Stimulated activated naive CD4-positive, alpha-beta T cell treated with Interleukin-2 at 50 U/mL for 16 hours (primary cell): ENCODE data around the gene SUV39H1.
"Not testable (repeated sequence)": the region's sequence is repeated elsewhere in the genome, so short reads cannot be mapped to it uniquely, and the experiment has no call there.

Source experiments
- DNase-seq: peaks from one replicate; lab custom pipeline; 2025; lab: John Stamatoyannopoulos, UW

Gene SUV39H1, protein sequence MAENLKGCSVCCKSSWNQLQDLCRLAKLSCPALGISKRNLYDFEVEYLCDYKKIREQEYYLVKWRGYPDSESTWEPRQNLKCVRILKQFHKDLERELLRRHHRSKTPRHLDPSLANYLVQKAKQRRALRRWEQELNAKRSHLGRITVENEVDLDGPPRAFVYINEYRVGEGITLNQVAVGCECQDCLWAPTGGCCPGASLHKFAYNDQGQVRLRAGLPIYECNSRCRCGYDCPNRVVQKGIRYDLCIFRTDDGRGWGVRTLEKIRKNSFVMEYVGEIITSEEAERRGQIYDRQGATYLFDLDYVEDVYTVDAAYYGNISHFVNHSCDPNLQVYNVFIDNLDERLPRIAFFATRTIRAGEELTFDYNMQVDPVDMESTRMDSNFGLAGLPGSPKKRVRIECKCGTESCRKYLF

DNA sequence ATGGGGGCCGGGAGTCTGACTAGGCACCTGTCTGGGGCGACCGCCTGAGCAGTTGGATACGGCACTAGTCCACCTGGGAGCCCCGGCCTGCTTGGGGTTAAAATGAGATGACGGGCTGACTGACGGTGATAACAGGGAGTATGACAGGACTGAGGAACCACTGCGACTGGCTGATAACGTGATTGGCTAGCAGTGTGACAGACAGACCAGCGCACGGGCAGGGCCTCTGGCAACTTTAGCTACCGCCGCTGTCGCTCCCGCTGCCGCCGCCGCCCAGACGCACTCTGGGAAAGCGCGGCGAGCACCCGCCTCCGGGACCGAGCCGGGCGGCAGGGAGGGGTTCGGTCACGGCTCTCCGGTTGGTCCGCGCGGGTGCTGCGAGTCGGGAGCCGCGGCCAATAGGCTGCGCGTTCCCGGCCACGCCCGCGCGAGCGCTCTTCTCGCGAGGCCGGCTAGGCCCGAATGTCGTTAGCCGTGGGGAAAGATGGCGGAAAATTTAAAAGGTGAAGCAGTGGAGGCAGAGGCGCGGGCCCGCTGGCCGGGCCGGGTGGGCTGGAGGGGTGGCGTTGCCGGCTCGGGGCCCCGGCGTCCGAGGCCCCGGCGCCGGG, at the start of gene SUV39H1:
Gene SUV39H1 (plus strand): TSS at position 434 of the 608 bp plus-strand sequence. CDS start 51 bp downstream, at position 485.
- DNase-seq, result peak; percentile 81

DNA sequence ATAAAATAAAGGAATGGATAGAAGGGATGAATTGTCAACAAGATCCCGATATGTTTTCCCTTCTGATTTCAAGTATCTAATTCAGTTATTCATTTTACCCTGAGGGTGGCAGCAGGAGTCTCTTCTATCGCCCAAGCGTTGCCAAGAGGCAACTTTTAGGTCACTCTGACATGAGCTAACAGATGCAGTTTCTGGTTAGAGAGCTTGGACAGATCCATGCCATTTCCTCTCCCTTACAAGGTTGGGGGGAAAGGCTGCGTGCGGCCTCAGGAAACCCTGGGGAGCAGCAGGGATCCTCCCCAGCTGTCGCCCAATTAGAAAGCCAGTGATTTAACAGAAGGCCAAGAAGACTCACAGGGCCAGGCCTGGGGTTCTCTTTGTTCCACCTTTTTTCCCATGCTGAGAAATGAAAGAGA, 48.2 kb upstream of the SUV39H1 start:
- peak; percentile 20 for DNase-seq

DNA sequence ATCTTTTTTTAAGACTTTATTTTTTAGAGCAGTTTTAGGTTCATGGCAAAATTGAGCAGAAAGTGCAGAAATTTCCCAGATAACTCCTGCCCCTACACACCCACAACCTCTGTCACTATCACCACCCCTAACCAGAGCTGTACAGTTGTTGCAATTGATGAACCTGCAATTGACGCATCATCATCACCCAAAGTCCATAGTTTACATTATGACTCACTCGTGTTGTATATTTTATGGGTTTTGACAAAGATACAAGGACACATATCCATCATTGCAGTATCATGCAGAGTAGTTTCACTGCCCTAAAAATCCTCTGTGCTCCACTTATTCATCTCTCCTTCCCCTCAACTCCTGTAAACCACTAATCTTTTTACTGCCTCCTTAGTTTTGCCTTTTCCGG, 47.4 kb upstream of the SUV39H1 start:
- no peak for DNase-seq

DNA sequence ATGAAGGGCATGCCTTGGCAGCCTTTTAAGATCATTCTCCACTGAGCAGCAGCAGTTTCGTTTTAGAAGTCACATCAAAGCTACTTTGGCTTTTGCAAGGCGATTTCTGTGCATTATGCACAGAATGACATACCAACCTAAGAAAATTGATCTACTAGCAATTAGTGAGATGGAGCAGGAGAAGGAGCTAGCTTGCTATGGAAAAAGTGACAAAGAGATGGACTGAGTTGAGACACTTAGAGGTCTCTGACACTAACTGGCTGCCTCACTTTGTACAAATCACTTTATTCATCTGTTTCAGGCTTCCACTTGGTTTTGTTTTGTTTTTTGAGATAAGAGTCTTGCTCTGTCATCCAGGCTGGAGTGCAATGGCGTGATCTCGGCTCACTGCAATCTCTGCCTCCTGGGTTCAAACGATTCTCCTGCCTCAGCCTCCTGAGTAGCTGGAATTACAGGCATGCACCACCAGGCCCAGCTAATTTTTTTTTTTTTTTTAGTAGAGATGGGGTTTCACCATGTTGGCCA, 44.4 kb upstream of the SUV39H1 start:
- DNase-seq, result not testable (repeated sequence)

DNA sequence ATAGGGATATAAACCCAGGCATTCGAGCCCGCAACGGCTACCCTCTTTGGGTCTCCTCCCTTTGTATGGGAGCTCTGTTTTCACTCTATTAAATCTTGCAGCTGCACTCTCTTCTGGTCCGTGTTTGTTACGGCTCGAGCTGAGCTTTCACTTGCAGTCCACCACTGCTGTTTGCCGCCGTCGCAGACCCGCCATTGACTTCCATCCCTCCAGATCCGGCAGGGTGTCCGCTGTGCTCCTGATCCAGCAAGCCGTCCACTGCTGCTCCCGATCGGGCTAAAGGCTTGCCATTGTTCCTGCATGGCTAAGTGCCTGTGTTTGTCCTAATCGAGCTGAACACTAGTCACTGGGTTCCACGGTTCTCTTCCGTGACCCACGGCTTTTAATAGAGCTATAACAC, 41.8 kb upstream of the SUV39H1 start:
- DNase-seq, result not testable (repeated sequence)

DNA sequence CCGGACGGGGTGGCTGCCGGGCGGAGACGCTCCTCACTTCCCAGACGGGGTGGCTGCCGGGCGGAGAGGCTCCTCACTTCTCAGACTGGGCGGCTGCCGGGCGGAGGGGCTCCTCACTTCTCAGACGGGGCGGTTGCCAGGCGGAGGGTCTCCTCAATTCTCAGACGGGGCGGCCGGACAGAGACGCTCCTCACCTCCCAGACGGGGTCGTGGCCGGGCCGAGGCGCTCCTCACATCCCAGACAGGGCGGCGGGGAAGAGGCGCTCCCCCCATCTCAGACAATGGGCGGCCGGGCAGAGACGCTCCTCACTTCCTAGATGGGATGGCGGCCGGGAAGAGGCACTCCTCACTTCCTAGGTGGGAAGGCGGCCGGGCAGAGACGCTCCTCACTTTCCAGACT, 36.8 kb upstream of the SUV39H1 start:
- DNase-seq, result not testable (repeated sequence)

DNA sequence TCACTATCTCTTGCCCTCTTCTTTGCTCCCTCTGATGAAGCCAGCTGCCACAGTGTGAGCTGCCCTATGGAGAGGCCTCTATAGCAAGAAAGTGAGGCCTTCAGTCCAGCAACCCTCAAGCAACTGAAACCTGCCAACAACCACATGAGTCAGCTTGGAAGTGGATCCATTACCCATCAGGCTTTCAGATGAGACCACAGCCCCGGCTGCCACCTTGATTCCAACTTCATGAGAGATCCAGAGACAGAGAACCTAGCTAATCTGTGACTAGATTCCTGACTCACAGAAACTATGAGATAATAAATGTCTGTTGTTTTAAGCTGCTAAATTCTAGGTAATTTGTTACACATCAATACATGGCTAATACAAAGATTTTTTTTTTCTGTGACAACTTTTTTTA, 33.3 kb upstream of the SUV39H1 start:
- no peak for DNase-seq

DNA sequence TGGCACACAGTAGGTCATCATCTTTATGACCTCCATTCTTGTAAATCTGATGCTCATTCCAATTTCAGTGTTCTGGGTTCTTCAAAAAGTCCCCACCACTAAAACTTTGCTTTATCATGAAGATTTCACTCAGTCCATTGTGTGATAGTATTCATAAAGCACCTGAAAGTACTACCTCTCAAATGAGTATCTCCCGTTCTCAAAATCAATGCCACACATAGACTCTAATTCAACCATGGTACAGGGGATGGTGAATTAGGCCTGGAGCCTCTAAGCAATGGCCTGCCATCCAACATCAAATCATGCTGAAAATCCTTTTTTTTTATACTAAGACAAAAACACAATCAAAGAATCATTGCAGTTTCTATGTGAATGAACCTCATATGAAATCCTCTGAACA, 32.4 kb upstream of the SUV39H1 start:
- no peak for DNase-seq

DNA sequence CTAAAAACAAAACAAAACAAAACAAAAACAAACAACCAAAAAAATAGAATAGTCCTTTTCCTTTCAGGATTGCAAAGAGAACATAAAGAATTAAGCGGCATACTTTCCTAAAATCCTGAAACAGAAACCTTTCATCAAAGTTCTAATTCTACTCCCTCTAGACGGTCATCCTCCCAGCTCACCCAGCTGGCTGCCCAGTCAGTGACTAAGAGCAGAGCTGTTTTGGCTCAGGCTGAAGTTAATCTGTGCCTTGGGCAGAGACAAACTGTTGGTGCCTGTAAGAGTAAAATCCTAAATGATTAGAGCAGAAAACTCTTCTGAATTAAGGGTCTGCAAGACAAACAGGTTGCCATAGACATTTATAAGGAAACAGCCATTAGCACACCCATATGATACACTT, 30.5 kb upstream of the SUV39H1 start:
- no peak for DNase-seq

DNA sequence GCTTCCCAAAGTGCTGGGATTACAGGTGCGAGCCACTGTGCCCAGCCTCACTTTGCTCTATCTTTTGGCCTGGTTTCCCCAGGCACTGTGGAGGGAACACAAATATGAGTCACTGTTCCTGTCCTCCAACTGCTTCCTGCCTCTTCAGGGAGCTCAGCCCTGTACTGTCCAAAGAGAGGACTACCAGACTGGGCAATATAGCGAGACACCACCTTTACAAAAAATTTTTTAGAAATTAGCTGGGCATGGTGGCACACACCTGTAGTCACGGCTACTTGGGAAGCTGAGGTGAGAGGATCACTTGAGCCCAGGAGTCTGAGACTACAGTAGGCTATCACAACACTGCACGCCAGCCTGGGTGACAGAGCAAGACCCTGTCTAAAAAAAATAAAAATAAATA, 29.9 kb upstream of the SUV39H1 start:
- no peak for DNase-seq

DNA sequence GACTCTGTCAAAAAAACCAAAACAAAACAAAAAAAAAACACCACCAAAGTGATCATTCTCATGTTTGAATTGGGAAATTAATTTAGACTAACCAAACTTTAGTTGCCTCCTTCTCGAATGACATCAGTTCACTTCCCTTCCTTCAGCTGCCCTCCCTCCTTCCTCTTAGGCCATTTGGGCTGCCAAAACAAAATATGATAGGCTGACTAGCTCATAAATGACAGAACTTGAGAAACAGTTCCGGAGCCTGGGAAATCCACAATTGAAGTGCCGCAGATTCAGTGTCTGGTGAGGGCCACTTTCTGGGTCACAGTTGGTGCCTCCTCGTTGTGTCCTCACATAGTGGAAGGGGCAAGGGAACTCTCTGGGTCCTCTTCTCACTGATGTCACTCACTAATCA, 29.0 kb upstream of the SUV39H1 start:
- DNase-seq, result no peak

DNA sequence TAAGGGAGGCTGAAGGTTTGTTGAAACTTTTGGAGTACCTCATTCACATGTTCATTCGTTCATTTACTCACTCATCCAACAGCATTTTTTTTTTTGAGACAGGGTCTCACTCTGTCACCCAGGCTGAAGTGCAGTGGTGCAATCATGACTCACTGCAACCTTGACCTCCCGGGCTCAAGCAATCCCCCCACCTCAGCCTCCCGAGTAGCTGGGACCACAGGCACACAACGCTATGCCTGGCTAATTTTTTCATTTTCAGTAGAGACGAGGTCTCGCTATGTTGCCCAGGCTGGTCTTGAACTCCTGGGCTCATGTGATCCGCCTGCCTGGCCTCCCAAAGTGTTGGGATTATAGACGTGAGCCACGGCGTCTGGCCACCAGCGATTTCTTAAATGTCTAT, 28.3 kb upstream of the SUV39H1 start:
- DNase-seq, result not testable (repeated sequence)

DNA sequence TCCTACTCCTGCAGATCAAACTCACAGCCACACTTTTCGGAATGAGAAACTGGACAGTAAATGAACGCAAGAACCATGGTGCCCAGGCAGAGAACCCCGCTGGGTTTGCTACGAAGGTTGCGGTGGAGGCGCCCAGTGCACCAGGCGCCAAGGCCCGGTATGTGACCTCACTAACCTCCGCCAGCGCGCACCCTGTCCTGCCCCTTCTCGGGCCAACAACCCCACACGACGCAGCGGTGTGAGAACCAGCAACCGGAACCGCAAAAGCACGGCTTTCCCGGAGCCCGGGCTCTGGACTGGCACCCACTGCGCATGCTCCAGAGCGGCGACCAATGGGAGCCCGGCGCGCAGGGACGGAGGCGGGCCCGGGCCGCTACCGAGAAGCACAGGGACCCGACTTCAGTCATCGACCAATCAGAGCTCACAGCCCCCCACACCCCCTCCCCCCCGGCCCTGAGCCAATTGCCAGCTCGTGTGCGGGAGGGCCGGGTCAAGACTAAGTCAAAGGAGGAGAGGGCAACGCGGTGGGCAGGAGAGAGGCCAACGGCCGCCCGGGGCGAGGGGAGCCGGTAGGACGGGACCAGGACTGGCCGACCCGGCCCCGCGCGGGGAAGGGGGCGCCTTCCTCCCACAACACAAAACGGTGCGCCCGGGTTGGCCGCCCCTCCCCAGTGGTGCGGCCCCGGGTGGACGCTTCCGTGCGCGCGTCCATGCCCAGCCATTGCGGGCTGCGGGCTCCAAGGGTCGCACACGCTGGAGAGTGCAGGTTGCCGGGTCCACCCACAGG, 20.2 kb upstream of the SUV39H1 start:
- peak; percentile 87 for DNase-seq

DNA sequence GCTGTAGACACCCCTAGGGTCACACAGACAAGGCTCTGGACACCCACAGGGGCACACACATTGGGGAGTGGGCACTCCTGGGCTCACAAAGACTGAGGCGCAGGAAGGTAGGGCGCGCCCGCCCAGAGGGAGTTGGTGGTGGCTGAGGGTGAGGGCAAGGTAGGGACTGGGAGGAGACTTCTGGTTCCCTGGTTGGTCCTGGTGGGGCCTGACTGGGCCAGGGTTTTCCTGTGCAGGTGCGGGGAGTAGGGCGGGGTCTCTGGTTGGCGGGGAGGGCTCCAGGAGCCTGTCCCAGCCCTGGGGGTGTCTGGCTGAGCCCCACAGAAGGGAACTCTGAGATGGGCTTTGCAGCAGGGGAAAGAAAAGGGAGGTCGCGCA, 19.7 kb upstream of the SUV39H1 start:
- no peak for DNase-seq

DNA sequence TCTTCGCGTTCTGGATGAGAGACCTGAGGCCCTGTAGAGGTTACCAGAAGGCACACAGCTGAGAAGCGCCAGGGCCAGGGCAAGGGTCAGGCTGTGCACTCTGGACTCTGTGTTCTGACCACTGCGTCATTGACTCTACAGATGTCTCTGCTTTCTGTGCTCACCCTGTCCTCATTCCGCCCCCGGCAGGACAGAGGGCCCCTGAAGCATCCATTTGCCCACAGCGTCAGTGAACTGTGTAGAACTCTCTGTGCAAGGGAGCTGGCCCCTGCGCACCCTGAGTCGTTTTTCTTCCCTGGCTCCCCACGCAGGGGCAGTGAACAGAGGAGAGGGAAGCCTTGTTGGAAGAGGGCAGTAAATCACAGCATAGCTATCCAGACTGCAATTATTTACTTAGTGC, 19.0 kb upstream of the SUV39H1 start:
- no peak for DNase-seq

DNA sequence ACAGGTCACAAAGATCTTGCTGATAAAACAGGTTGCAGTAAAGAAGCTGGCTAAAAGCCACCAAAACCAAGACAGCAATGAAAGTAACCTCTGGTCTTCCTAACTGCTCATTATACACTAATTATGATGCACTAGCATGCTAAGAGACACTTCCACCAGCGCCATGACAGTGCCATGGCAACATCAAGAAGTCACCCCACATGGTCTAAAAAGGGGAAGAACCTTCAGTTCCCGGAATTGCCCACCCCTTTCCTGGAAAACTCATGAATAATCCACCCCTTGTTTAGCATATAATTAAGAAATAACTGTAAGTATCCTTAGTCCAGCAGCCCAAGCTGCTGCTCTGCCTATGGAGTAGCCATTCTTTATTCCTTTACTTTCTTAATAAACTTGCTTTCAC, 16.1 kb upstream of the SUV39H1 start:
- not testable (repeated sequence) for DNase-seq

DNA sequence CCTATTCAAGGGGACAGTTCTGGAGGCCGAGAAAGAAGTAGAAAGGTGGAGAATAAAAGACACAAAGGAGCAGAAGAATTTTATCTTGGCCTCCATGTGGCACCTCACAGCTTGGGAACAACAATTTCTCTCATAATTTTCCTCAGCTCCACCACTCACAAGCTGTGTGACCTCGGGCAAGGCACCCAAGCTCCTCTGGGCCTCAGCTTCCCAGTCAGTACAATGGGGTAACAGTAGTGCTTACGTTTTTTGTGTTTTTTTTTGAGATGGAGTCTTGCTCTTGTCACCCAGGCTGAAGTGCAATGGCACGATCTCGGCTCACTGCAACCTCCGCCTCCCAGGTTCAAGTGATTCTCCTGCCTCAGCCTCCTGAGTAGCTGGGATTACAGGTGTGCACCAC, 15.6 kb upstream of the SUV39H1 start:
- not testable (repeated sequence) for DNase-seq

DNA sequence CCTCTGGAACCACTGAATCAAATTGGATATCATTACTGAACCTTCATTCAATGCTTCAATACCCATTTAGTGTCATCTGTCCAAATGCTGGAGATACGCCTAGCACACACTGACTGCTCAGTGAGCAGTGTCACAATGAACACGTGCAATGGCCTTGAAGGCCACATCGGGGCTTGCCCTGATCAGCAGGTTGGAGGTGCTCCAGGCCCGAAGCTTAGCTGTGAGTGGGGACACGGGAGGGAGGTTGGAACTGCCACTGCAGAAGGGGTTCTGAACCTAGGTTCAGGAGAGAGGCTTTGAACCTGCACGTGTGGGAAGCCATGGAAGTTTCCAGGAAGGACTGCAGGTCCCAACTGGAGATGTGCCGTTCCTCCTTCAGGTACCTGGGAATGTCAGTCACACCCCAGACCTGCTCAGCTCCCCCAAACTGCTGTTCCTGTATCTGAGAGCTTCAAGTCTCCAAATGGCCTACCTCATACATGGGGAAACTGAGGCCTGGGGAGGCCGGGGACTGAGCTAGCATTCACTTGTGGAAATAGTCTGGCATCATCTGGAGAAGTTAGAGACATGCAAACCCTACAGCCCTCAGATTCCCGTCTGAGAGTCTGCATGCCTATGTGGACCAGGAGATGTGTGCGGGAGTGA, 14.9 kb upstream of the SUV39H1 start:
- no peak for DNase-seq

DNA sequence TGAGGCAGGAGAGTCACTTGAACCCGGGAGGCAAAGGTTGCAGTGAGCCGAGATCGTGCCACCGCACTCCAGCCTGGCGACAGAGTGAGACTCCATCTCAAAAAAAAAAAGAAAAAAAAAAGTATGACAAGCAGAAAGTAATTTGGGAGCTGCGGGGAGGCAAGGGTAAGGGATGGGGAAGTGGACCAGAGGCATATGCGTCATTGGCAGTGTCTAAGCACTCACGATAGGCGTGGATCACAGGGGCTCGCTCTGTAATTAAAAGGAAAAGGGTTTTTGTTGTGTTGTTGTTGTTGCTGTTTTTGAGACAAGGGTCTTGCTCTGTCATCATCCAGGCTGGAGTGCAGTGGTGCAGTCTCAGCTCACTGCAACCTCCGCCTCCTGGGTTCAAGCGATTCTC, 13.7 kb upstream of the SUV39H1 start:
- not testable (repeated sequence) for DNase-seq

DNA sequence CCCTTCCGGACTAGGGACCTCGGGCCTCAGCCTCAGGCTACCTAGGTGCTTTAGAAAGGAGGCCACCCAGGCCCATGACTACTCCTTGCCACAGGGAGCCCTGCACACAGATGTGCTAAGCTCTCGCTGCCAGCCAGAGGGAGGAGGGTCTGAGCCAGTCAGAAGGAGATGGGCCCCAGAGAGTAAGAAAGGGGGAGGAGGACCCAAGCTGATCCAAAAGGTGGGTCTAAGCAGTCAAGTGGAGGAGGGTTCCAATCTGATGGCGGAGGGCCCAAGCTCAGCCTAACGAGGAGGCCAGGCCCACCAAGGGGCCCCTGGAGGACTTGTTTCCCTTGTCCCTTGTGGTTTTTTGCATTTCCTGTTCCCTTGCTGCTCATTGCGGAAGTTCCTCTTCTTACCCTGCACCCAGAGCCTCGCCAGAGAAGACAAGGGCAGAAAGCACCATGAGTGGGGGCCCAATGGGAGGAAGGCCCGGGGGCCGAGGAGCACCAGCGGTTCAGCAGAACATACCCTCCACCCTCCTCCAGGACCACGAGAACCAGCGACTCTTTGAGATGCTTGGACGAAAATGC, 13.0 kb upstream of the SUV39H1 start, which contains the start of gene WAS:
Gene WAS (plus strand): TSS at position 389 of the 572 bp plus-strand sequence. CDS start 55 bp downstream, at position 444.
- DNase-seq, result peak; percentile 29

DNA sequence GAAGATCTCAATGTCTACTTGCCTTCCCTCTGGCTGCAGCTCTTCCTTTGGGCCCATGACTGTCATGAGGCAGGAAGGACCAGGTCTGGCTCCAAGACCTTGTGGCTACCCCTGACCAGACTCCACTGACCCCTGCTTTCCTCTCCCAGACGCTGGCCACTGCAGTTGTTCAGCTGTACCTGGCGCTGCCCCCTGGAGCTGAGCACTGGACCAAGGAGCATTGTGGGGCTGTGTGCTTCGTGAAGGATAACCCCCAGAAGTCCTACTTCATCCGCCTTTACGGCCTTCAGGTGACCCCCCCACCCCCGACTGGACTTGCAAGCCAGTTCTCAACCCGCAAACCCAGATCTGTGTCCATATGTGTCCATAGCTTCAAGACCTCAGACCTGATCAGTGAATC, 12.4 kb upstream of the SUV39H1 start:
- DNase-seq, result no peak

DNA sequence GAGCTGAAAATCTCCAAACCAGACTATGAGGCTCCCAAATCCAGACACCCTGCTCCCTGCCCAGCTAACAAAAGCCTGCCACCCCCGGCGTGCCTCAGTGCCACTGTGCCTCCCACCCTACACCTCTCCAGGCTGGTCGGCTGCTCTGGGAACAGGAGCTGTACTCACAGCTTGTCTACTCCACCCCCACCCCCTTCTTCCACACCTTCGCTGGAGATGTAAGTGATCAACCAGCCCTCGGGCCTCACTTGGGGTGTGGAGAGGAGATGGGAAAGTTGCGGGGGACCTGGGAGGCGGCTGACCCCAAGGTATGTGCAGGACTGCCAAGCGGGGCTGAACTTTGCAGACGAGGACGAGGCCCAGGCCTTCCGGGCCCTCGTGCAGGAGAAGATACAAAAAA, 11.1 kb upstream of the SUV39H1 start:
- DNase-seq, result no peak
